Karpas-422 (cell line): ENCODE results near the gene CHDH. TPM values are rescaled to one million over a fixed set of nuclear protein-coding genes. Genes with fewer than 3 reads are reported as not detected.

Source experiments
- DNase-seq: peaks from one replicate; pipeline ENCODE4 v3.0.0-alpha.2; 2015
- H2AFZ ChIP-seq: fragments of 200-600 bp; sonication (generic); 2 replicates; pipeline ENCODE4 v1.6.1; 2014; ENCODE audit warnings: antibody characterized with exemption, low read length, mixed read lengths
- H3K27ac ChIP-seq: fragments of 200-600 bp; sonication (generic); 2 replicates; pipeline ENCODE4 v1.5.1; 2014; ENCODE audit warnings: mild to moderate bottlenecking, low read length, moderate library complexity
- H3K27me3 ChIP-seq: fragments of 200-600 bp; sonication (generic); 2 replicates; pipeline ENCODE4 v1.6.1; 2014; ENCODE audit warnings: low read length, mixed read lengths
- H3K36me3 ChIP-seq: fragments of 200-600 bp; sonication (generic); 2 replicates; pipeline ENCODE4 v1.6.1; 2014; ENCODE audit warnings: low read length, mixed read lengths; ENCODE audit not compliant: insufficient read depth
- H3K4me1 ChIP-seq: fragments of 200-600 bp; sonication (generic); 2 replicates; pipeline ENCODE4 v1.6.1; 2014; ENCODE audit warnings: mild to moderate bottlenecking, low read length, mixed read lengths
- H3K4me2 ChIP-seq: fragments of 200-600 bp; sonication (generic); 2 replicates; pipeline ENCODE4 v1.6.1; 2014; ENCODE audit warnings: low read length, low read depth, mild to moderate bottlenecking; ENCODE audit not compliant: poor library complexity, severe bottlenecking
- H3K4me3 ChIP-seq: fragments of 200-600 bp; sonication (generic); 2 replicates; pipeline ENCODE4 v1.5.1; 2014; ENCODE audit warnings: mild to moderate bottlenecking, antibody characterized with exemption, low read length, mixed read lengths
- H3K79me2 ChIP-seq: fragments of 200-600 bp; sonication (generic); 2 replicates; pipeline ENCODE4 v1.6.1; 2014; ENCODE audit warnings: mild to moderate bottlenecking, low read length, mixed read lengths
- H3K9ac ChIP-seq: fragments of 200-600 bp; sonication (generic); 2 replicates; pipeline ENCODE4 v1.6.0; 2014; ENCODE audit warnings: low read length
- H3K9me2 ChIP-seq: fragments of 200-600 bp; sonication (generic), shearing (Covaris generic); replicated peaks from 2 replicates; pipeline ENCODE4 v1.6.0; 2014; ENCODE audit warnings: mild to moderate bottlenecking, low read length, moderate library complexity; ENCODE audit not compliant: insufficient read depth
- H3K9me3 ChIP-seq: fragments of 300-700, 200-600 bp; sonication (generic); 2 replicates; pipeline ENCODE4 v1.6.1; 2014; ENCODE audit warnings: low read length, mixed read lengths
- H4K20me1 ChIP-seq: fragments of 200-600 bp; sonication (generic); 2 replicates; pipeline ENCODE4 v1.6.1; 2014; ENCODE audit warnings: mild to moderate bottlenecking, antibody characterized with exemption, low read length, low read depth; ENCODE audit not compliant: insufficient read depth
- total RNA-seq: library from RNA; depleted of rRNA; stranded (reverse); fragments of >200 nt; shearing (Covaris generic); gene quantifications from 2 replicates; pipeline ENCODE4 v1.2.3, GENCODE V29; 2014; ENCODE audit warnings: low replicate concordance

Gene CHDH
- total RNA-seq, 1 experiment from 2014 or later, result not detected

GRCh38 chr3:53776494-53777101, 69.6 kb downstream of the CHDH start:
- H3K4me2 ChIP-seq, result no peak overlapping the region
- no peaks in the 10 kb centered on the region for H3K79me2 ChIP-seq
- H3K9me2 ChIP-seq, result no peaks in the 10 kb centered on the region

DNA sequence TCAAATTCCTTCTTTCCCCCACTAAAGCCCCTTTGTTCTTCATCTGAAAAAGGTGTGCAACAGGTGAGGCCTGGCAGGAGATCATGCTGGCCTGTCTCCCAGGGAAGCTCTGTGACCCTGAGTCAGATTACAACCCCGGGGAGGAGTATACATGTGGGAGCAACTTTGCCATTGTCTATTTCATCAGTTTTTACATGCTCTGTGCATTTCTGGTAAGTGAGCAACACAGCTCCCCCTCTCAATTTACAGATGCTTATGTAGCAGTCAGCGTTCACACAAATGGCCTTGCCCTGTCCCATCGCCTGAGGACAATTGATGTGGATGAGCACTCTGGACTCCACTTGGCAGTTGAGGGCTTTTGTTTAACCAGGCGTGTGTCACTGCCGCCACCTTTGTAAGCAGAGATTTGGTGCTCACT, 70.4 kb downstream of the CHDH start:
- Histone ChIP-seq H3K9me3 (no peaks in the 10 kb centered on the region), H3K9me2 (no peaks in the 10 kb centered on the region), H3K4me3 (no peak overlapping the region), H4K20me1 (no peaks in the 10 kb centered on the region), H3K27me3 (no peaks in the 10 kb centered on the region), H3K79me2 (no peaks in the 10 kb centered on the region), H2AFZ (no peak overlapping the region), H3K4me1 (peaks cover 6% of the 10 kb centered on the region; the same call in 1 of the 2 replicates), H3K4me2 (no peak overlapping the region), H3K27ac (no peak overlapping the region), H3K36me3 (no peaks in the 10 kb centered on the region), H3K9ac (no peak overlapping the region)
- no peak for DNase-seq

More at GRCh38 chr3:53776494-53777101, 69.6 kb downstream of the CHDH start:
- H3K9me3 ChIP-seq, result no peaks in the 10 kb centered on the region
- H3K4me3 ChIP-seq, result no peak overlapping the region
- peaks cover 6% of the 10 kb centered on the region; the same call in 1 of the 2 replicates for H3K4me1 ChIP-seq
- H3K27me3 ChIP-seq, result no peaks in the 10 kb centered on the region
- no peaks in the 10 kb centered on the region for H4K20me1 ChIP-seq
- H3K9ac ChIP-seq, result no peak overlapping the region
- no peaks in the 10 kb centered on the region for H3K36me3 ChIP-seq
- no peak overlapping the region for H2AFZ ChIP-seq
- H3K27ac ChIP-seq, result no peak overlapping the region
- no peak for DNase-seq

GRCh38 chr3:53775018-53775417, 71.2 kb downstream of the CHDH start:
- Histone ChIP-seq H3K4me2 (no peak overlapping the region), H3K9me2 (no peaks in the 10 kb centered on the region), H3K4me1 (peaks cover 6% of the 10 kb centered on the region; the same call in 1 of the 2 replicates), H3K9me3 (no peaks in the 10 kb centered on the region), H3K36me3 (no peaks in the 10 kb centered on the region), H3K27me3 (no peaks in the 10 kb centered on the region), H3K27ac (no peak overlapping the region), H2AFZ (no peak overlapping the region), H3K9ac (no peak overlapping the region), H3K79me2 (no peaks in the 10 kb centered on the region), H3K4me3 (no peak overlapping the region), H4K20me1 (no peaks in the 10 kb centered on the region)
- no peak for DNase-seq

DNA sequence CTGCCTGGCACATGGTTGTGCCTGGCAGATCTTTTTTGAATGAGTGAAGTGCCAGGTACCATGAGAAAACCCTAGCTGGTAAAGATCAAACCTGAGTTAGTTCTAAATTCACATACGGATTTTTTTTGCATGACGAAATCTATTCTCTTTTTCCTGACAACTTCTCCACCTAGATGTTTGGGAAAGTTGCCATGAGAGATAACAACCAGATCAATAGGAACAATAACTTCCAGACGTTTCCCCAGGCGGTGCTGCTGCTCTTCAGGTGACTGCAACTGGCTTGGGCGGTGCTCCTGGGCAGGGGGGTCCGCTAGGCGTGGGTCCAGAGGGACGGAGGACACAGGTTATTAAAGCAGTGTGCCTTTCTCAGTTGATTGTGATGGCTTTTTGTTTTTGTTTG, 71.8 kb downstream of the CHDH start:
- Histone ChIP-seq H3K36me3 (no peaks in the 10 kb centered on the region), H3K27ac (no peak overlapping the region)

GRCh38 chr3:53773611-53774368, 72.4 kb downstream of the CHDH start:
- no peak for DNase-seq
- Histone ChIP-seq H2AFZ (no peak overlapping the region), H3K9me2 (no peaks in the 10 kb centered on the region), H4K20me1 (no peaks in the 10 kb centered on the region), H3K9me3 (no peaks in the 10 kb centered on the region), H3K4me1 (peaks cover 10% of the 10 kb centered on the region), H3K4me2 (no peak overlapping the region), H3K27ac (no peak overlapping the region), H3K9ac (no peak overlapping the region), H3K27me3 (no peaks in the 10 kb centered on the region), H3K36me3 (no peaks in the 10 kb centered on the region), H3K79me2 (no peaks in the 10 kb centered on the region), H3K4me3 (no peak overlapping the region)

More for the DNA sequence above, 71.8 kb downstream of the CHDH start:
- no peaks in the 10 kb centered on the region for H3K9me3 ChIP-seq
- no peak for DNase-seq
- peaks cover 6% of the 10 kb centered on the region; the same call in 1 of the 2 replicates for H3K4me1 ChIP-seq
- H3K9ac ChIP-seq, result no peak overlapping the region
- H3K9me2 ChIP-seq, result no peaks in the 10 kb centered on the region
- H3K27me3 ChIP-seq, result no peaks in the 10 kb centered on the region
- no peaks in the 10 kb centered on the region for H4K20me1 ChIP-seq
- no peaks in the 10 kb centered on the region for H3K79me2 ChIP-seq
- H3K4me3 ChIP-seq, result no peak overlapping the region
- no peak overlapping the region for H2AFZ ChIP-seq
- H3K4me2 ChIP-seq, result no peak overlapping the region

- Histone ChIP-seq H3K9me3 (no peaks in the 10 kb centered on the region), H3K4me1 (peaks cover 15% of the 10 kb centered on the region), H3K36me3 (no peaks in the 10 kb centered on the region), H3K79me2 (no peaks in the 10 kb centered on the region), H4K20me1 (no peaks in the 10 kb centered on the region), H3K4me2 (no peak overlapping the region), H3K27me3 (no peaks in the 10 kb centered on the region), H3K9me2 (no peaks in the 10 kb centered on the region), H3K9ac (no peak overlapping the region), H2AFZ (no peak overlapping the region), H3K4me3 (no peak overlapping the region), H3K27ac (no peak overlapping the region)
- DNase-seq, result no peak
Measured at GRCh38 chr3:53773021-53773436, 73.2 kb downstream of the CHDH start.

- H3K27ac ChIP-seq, result no peak overlapping the region
- H3K9ac ChIP-seq, result no peak overlapping the region
- no peak overlapping the region for H3K4me3 ChIP-seq
- H4K20me1 ChIP-seq, result no peaks in the 10 kb centered on the region
- no peaks in the 10 kb centered on the region for H3K36me3 ChIP-seq
- H3K4me2 ChIP-seq, result no peak overlapping the region
- no peak for DNase-seq
- H3K27me3 ChIP-seq, result no peaks in the 10 kb centered on the region
- no peak overlapping the region for H2AFZ ChIP-seq
- no peaks in the 10 kb centered on the region for H3K9me2 ChIP-seq
- peaks cover 15% of the 10 kb centered on the region for H3K4me1 ChIP-seq
- no peaks in the 10 kb centered on the region for H3K9me3 ChIP-seq
- H3K79me2 ChIP-seq, result no peaks in the 10 kb centered on the region
Measured at GRCh38 chr3:53772562-53772961, 73.7 kb downstream of the CHDH start.
